ENCODE results near the gene IKZF1. TPM values are rescaled to one million over a fixed set of nuclear protein-coding genes. Genes with fewer than 3 reads are reported as not detected.

Gene IKZF1
- total RNA-seq, 2 experiments from 2014 or later, result 213 to 226 TPM

GRCh38 chr7:50284296-50284695, 20.2 kb upstream of the IKZF1 start:
- no peak for DNase-seq
- Mint-ChIP-seq H3K9me3 (peaks cover 2% of the 10 kb centered on the region), H3K4me3 (no peak overlapping the region), H3K4me1 (ENCODE audit: low read depth) (peaks cover 75% of the 10 kb centered on the region), H3K27ac (no peak overlapping the region), H3K36me3 (ENCODE audit: low read depth) (no peaks in the 10 kb centered on the region), H3K27me3 (ENCODE audit: low read depth) (no peaks in the 10 kb centered on the region)
- intact Hi-C loops (cut with micrococcal nuclease), result no loop called here
- CTCF ChIA-PET, result interaction anchor here (2.6 kb wide), 1 partner anchor 11 kb away, joined by 13 read pairs; no protein-coding TSS in a partner anchor

- Mint-ChIP-seq H3K27ac (no peak overlapping the region), H3K4me3 (no peak overlapping the region), H3K4me1 (ENCODE audit: low read depth) (peaks cover 78% of the 10 kb centered on the region), H3K27me3 (ENCODE audit: low read depth) (no peaks in the 10 kb centered on the region), H3K9me3 (no peaks in the 10 kb centered on the region), H3K36me3 (ENCODE audit: low read depth) (no peaks in the 10 kb centered on the region)
- intact Hi-C loops (cut with micrococcal nuclease), result no loop called here
- DNase-seq, result no peak
- CTCF ChIA-PET, result no interaction called here
These were observed 19.2 kb upstream of the IKZF1 start for GRCh38 chr7:50285269-50285668.

- no peaks in the 10 kb centered on the region for H3K36me3 Mint-ChIP-seq (ENCODE audit: low read depth)
- CTCF ChIA-PET, result interaction anchor here (1.2 to 1.9 kb wide), 4 partner anchors 10 to 131 kb away, joined by 3 to 5 read pairs (median 4); no protein-coding TSS in a partner anchor
- no peaks in the 10 kb centered on the region for H3K27me3 Mint-ChIP-seq (ENCODE audit: low read depth)
- no peak for DNase-seq
- no peak overlapping the region for H3K4me3 Mint-ChIP-seq
- H3K4me1 Mint-ChIP-seq (ENCODE audit: low read depth), result peaks cover 71% of the 10 kb centered on the region
- no peak overlapping the region for H3K27ac Mint-ChIP-seq
- no peaks in the 10 kb centered on the region for H3K9me3 Mint-ChIP-seq
- intact Hi-C loops (cut with micrococcal nuclease), result no loop called here
These were observed 17.4 kb upstream of the IKZF1 start for GRCh38 chr7:50287129-50287528.

- Mint-ChIP-seq H3K4me3 (peak overlapping the region; percentile 3), H3K4me1 (ENCODE audit: low read depth) (peaks cover 52% of the 10 kb centered on the region), H3K27me3 (ENCODE audit: low read depth) (no peaks in the 10 kb centered on the region), H3K9me3 (no peaks in the 10 kb centered on the region), H3K36me3 (ENCODE audit: low read depth) (no peaks in the 10 kb centered on the region), H3K27ac (peak overlapping the region; percentile 70)
- intact Hi-C loops (cut with micrococcal nuclease), result loop anchor here (1.0 kb wide), 2 partner anchors 9 to 25 kb away; no protein-coding TSS in a partner anchor
- CTCF ChIA-PET, result interaction anchor here (0.6 to 2.4 kb wide), 9 partner anchors 12 to 87 kb away, joined by 3 to 8 read pairs (median 5); no protein-coding TSS in a partner anchor
- DNase-seq, result no peak
These were observed 12.3 kb upstream of the IKZF1 start for GRCh38 chr7:50292165-50292757.

GRCh38 chr7:50292763-50293162, 11.8 kb upstream of the IKZF1 start:
- CTCF ChIA-PET, result interaction anchor here (0.6 to 2.4 kb wide), 8 partner anchors 12 to 88 kb away, joined by 3 to 8 read pairs (median 4); no protein-coding TSS in a partner anchor
- no peaks in the 10 kb centered on the region for H3K27me3 Mint-ChIP-seq (ENCODE audit: low read depth)
- no peaks in the 10 kb centered on the region for H3K9me3 Mint-ChIP-seq
- no peaks in the 10 kb centered on the region for H3K36me3 Mint-ChIP-seq (ENCODE audit: low read depth)
- H3K27ac Mint-ChIP-seq, result peak overlapping the region; percentile 5
- no peak overlapping the region for H3K4me3 Mint-ChIP-seq
- intact Hi-C loops (cut with micrococcal nuclease), result loop anchor here (1.0 kb wide), 2 partner anchors 9 to 25 kb away; no protein-coding TSS in a partner anchor
- no peak for DNase-seq
- H3K4me1 Mint-ChIP-seq (ENCODE audit: low read depth), result peaks cover 52% of the 10 kb centered on the region

GRCh38 chr7:50293509-50294179, 10.9 kb upstream of the IKZF1 start:
- Mint-ChIP-seq H3K9me3 (no peaks in the 10 kb centered on the region), H3K27me3 (ENCODE audit: low read depth) (no peaks in the 10 kb centered on the region), H3K36me3 (ENCODE audit: low read depth) (no peaks in the 10 kb centered on the region), H3K4me1 (ENCODE audit: low read depth) (peaks cover 51% of the 10 kb centered on the region), H3K4me3 (no peak overlapping the region), H3K27ac (peak overlapping the region; percentile 3)
- intact Hi-C loops (cut with micrococcal nuclease), result no loop called here
- CTCF ChIA-PET, result interaction anchor here (0.7 to 2.4 kb wide), 4 partner anchors 17 to 89 kb away, joined by 3 to 8 read pairs (median 4); no protein-coding TSS in a partner anchor
- no peak for DNase-seq

GRCh38 chr7:50295133-50295532, 9.4 kb upstream of the IKZF1 start:
- H3K27ac Mint-ChIP-seq, result no peak overlapping the region
- CTCF ChIA-PET, result interaction anchor here (0.9 to 1.0 kb wide), 2 partner anchors 12 to 40 kb away, joined by 3 to 5 read pairs; no protein-coding TSS in a partner anchor
- DNase-seq, result no peak
- peaks cover 53% of the 10 kb centered on the region for H3K4me1 Mint-ChIP-seq (ENCODE audit: low read depth)
- H3K27me3 Mint-ChIP-seq (ENCODE audit: low read depth), result no peaks in the 10 kb centered on the region
- H3K4me3 Mint-ChIP-seq, result no peak overlapping the region
- no peaks in the 10 kb centered on the region for H3K9me3 Mint-ChIP-seq
- H3K36me3 Mint-ChIP-seq (ENCODE audit: low read depth), result no peaks in the 10 kb centered on the region
- intact Hi-C loops (cut with micrococcal nuclease), result no loop called here

GRCh38 chr7:50296799-50297198, 7.7 kb upstream of the IKZF1 start:
- no peak for DNase-seq
- Mint-ChIP-seq H3K27ac (no peak overlapping the region), H3K27me3 (ENCODE audit: low read depth) (no peaks in the 10 kb centered on the region), H3K4me1 (ENCODE audit: low read depth) (peaks cover 61% of the 10 kb centered on the region), H3K9me3 (no peaks in the 10 kb centered on the region), H3K4me3 (no peak overlapping the region), H3K36me3 (ENCODE audit: low read depth) (no peaks in the 10 kb centered on the region)
- CTCF ChIA-PET, result interaction anchor here (0.8 to 1.8 kb wide), 5 partner anchors 10 to 28 kb away, joined by 3 to 8 read pairs (median 3); no protein-coding TSS in a partner anchor
- intact Hi-C loops (cut with micrococcal nuclease), result no loop called here

GRCh38 chr7:50298811-50299562, 5.5 kb upstream of the IKZF1 start:
- H3K9me3 Mint-ChIP-seq, result no peaks in the 10 kb centered on the region
- peaks cover 54% of the 10 kb centered on the region for H3K4me1 Mint-ChIP-seq (ENCODE audit: low read depth)
- no peaks in the 10 kb centered on the region for H3K36me3 Mint-ChIP-seq (ENCODE audit: low read depth)
- H3K27me3 Mint-ChIP-seq (ENCODE audit: low read depth), result no peaks in the 10 kb centered on the region
- no peak overlapping the region for H3K27ac Mint-ChIP-seq
- intact Hi-C loops (cut with micrococcal nuclease), result no loop called here
- H3K4me3 Mint-ChIP-seq, result no peak overlapping the region
- no peak for DNase-seq
- CTCF ChIA-PET, result interaction anchor here (0.6 kb wide), 1 partner anchor 93 kb away, joined by 3 read pairs; no protein-coding TSS in a partner anchor

- no peaks in the 10 kb centered on the region for H3K27me3 Mint-ChIP-seq (ENCODE audit: low read depth)
- H3K4me1 Mint-ChIP-seq (ENCODE audit: low read depth), result peaks cover 51% of the 10 kb centered on the region
- peak overlapping the region; percentile 20 for H3K4me3 Mint-ChIP-seq
- no peaks in the 10 kb centered on the region for H3K9me3 Mint-ChIP-seq
- H3K36me3 Mint-ChIP-seq (ENCODE audit: low read depth), result peaks cover 4% of the 10 kb centered on the region
- DNase-seq, result no peak
- CTCF ChIA-PET, result interaction anchor here (0.6 to 2.0 kb wide), 9 partner anchors 16 to 161 kb away, joined by 3 to 8 read pairs (median 4); no protein-coding TSS in a partner anchor
- intact Hi-C loops (cut with micrococcal nuclease), result no loop called here
- H3K27ac Mint-ChIP-seq, result no peak overlapping the region
These were observed 4.2 kb upstream of the IKZF1 start for GRCh38 chr7:50300336-50300735.

- Mint-ChIP-seq H3K36me3 (ENCODE audit: low read depth) (peaks cover 27% of the 10 kb centered on the region), H3K27me3 (ENCODE audit: low read depth) (no peaks in the 10 kb centered on the region), H3K27ac (peak overlapping the region; percentile 87), H3K4me3 (peak overlapping the region; percentile 74), H3K4me1 (ENCODE audit: low read depth) (peaks cover 39% of the 10 kb centered on the region), H3K9me3 (no peaks in the 10 kb centered on the region)
- no peak for DNase-seq
- intact Hi-C loops (cut with micrococcal nuclease), result no loop called here
- CTCF ChIA-PET, result interaction anchor here (0.6 to 1.2 kb wide), 3 partner anchors 28 to 65 kb away, joined by 3 to 4 read pairs (median 3); no protein-coding TSS in a partner anchor
These were observed 1.8 kb upstream of the IKZF1 start for GRCh38 chr7:50302486-50303334.

Measured in activated naive CD4-positive, alpha-beta T cell treated with anti-CD3 and anti-CD28 coated beads for 36 hours (primary cell).